ENCODE measurements around the gene CYP4F12. TPM values are rescaled to one million over a fixed set of nuclear protein-coding genes. Genes with fewer than 3 reads are reported as not detected.

Gene CYP4F12
- total RNA-seq, 1 donor from 2014 or later: not detected

DNA sequence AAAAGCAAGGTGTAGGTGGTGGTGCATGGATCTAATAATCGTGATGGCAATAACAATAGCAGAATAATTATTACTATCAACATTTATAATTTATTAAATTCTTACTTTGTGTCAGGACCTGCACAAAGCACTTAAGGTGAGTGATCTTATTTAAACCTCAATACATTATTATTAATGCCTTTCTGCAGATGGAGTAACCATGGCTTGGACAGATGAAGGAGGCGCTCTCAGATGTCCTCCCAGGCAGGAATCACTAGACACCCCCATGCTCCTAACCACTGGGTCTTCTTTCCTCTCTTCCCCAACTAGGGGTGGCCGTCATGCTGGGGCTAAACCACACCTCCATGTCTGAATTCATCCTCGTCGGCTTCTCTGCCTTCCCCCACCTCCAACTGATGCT is 54.8 kb downstream of the CYP4F12 start, which contains the start of gene OR10H2:
TSS of gene OR10H2 (plus strand) at position 301 of the 400 bp plus-strand sequence. CDS start at position 321, 20 bp downstream.
- peaks cover 5% of the 10 kb centered on the region for H3K27me3 Mint-ChIP-seq (ENCODE audit: unreplicated experiment)
- peaks cover 6% of the 10 kb centered on the region for H3K9me3 Mint-ChIP-seq (ENCODE audit: unreplicated experiment)
- no peaks in the 10 kb centered on the region for H3K36me3 Mint-ChIP-seq (ENCODE audit: unreplicated experiment)

DNA sequence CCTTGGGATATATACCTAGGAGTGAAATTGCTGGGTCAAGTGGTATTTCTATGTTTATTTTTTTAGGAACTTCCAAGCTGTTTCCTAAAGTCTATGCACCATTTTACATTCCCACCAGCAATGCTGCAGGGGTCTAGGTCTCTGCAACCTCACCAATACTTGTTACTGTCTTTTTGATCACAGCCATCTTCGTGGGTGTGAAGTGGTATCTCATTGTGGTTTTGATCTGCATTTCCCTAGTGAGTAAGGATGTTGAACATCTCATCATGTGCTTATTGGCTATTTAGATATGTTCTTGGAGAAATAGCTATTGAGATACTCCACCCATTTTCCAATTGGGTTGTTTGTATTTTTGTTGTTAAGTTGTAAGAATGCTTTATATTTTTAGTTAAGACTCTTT is 57.7 kb downstream of the CYP4F12 start:
- no peak for DNase-seq
- TF ChIP-seq, protein P1, sequence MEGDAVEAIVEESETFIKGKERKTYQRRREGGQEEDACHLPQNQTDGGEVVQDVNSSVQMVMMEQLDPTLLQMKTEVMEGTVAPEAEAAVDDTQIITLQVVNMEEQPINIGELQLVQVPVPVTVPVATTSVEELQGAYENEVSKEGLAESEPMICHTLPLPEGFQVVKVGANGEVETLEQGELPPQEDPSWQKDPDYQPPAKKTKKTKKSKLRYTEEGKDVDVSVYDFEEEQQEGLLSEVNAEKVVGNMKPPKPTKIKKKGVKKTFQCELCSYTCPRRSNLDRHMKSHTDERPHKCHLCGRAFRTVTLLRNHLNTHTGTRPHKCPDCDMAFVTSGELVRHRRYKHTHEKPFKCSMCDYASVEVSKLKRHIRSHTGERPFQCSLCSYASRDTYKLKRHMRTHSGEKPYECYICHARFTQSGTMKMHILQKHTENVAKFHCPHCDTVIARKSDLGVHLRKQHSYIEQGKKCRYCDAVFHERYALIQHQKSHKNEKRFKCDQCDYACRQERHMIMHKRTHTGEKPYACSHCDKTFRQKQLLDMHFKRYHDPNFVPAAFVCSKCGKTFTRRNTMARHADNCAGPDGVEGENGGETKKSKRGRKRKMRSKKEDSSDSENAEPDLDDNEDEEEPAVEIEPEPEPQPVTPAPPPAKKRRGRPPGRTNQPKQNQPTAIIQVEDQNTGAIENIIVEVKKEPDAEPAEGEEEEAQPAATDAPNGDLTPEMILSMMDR (IDR thresholded peaks at IDR 0.05; ENCODE audit: partially characterized antibody, unreplicated experiment): no peak
- peaks cover 9% of the 10 kb centered on the region for H3K9me3 Mint-ChIP-seq (ENCODE audit: unreplicated experiment)

More for the DNA sequence above, 54.8 kb downstream of the CYP4F12 start, which contains the start of gene OR10H2:
- Mint-ChIP-seq H3K4me3 (ENCODE audit: unreplicated experiment) (no peak within 1 kb of the TSS), H3K4me1 (ENCODE audit: low read depth, unreplicated experiment) (no peaks in the 10 kb centered on the region), H3K27ac (ENCODE audit: unreplicated experiment) (no peak within 1 kb of the TSS)
- TF ChIP-seq, protein P1 (IDR thresholded peaks at IDR 0.05; ENCODE audit: partially characterized antibody, unreplicated experiment): no peak
- DNase-seq: no peak

DNA sequence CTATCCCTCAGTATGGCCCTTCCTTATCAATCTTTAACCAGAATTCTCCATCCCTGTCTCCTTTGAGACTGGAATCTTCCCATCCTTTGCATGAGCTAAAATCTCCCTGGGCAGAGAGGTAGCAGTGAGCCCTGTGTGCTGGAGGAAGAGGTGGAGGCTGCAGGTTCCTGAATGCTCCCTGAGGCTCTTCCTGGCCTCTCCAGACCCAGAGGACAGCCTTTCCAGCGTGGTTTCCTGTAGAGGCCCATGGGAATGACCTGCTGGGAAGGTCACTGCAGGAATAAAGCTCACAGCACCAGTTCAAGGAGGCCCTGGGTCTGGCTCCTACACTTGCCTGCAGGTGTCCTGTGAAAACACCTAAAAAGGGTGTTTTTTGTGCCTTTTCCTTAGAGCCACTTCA is 59.5 kb downstream of the CYP4F12 start:
- H3K4me3 Mint-ChIP-seq (ENCODE audit: unreplicated experiment): no peak overlapping the region
- TF ChIP-seq, protein P1 (IDR thresholded peaks at IDR 0.05; ENCODE audit: partially characterized antibody, unreplicated experiment): no peak
- no peak overlapping the region for H3K27ac Mint-ChIP-seq (ENCODE audit: unreplicated experiment)
- H3K36me3 Mint-ChIP-seq (ENCODE audit: unreplicated experiment): no peaks in the 10 kb centered on the region
- H3K9me3 Mint-ChIP-seq (ENCODE audit: unreplicated experiment): peaks cover 7% of the 10 kb centered on the region
- DNase-seq: no peak
- H3K27me3 Mint-ChIP-seq (ENCODE audit: unreplicated experiment): peaks cover 3% of the 10 kb centered on the region
- H3K4me1 Mint-ChIP-seq (ENCODE audit: low read depth, unreplicated experiment): no peaks in the 10 kb centered on the region

More for the DNA sequence above, 57.7 kb downstream of the CYP4F12 start:
- H3K4me3 Mint-ChIP-seq (ENCODE audit: unreplicated experiment): no peak overlapping the region
- H3K36me3 Mint-ChIP-seq (ENCODE audit: unreplicated experiment): no peaks in the 10 kb centered on the region
- H3K27ac Mint-ChIP-seq (ENCODE audit: unreplicated experiment): no peak overlapping the region
- peaks cover 4% of the 10 kb centered on the region for H3K27me3 Mint-ChIP-seq (ENCODE audit: unreplicated experiment)
- H3K4me1 Mint-ChIP-seq (ENCODE audit: low read depth, unreplicated experiment): no peaks in the 10 kb centered on the region

DNA sequence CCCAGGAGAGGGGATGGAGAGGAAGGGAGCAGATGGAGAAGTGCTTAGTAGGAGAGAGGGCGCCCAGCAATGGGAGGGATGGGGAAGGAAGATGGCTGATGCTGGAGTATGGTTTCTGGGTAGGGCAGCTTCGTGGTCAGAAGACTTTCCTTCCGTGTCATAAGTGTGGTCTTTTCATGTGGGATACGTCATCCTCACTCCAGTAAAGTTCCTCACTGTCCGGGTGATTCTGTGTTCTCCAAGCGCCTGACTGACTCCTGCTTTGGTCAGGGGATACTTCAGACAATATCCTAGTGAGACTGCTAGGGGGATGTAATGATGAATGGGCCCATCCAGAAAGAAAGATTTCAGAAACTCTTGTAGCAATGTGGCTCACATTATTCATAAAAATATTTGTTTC is 61.0 kb downstream of the CYP4F12 start:
- H3K4me3 Mint-ChIP-seq (ENCODE audit: unreplicated experiment): no peak overlapping the region
- H3K27me3 Mint-ChIP-seq (ENCODE audit: unreplicated experiment): peaks cover 2% of the 10 kb centered on the region
- no peaks in the 10 kb centered on the region for H3K4me1 Mint-ChIP-seq (ENCODE audit: low read depth, unreplicated experiment)
- no peak for DNase-seq
- TF ChIP-seq, protein P1 (IDR thresholded peaks at IDR 0.05; ENCODE audit: partially characterized antibody, unreplicated experiment): no peak
- no peak overlapping the region for H3K27ac Mint-ChIP-seq (ENCODE audit: unreplicated experiment)
- H3K36me3 Mint-ChIP-seq (ENCODE audit: unreplicated experiment): no peaks in the 10 kb centered on the region
- peaks cover 6% of the 10 kb centered on the region for H3K9me3 Mint-ChIP-seq (ENCODE audit: unreplicated experiment)

DNA sequence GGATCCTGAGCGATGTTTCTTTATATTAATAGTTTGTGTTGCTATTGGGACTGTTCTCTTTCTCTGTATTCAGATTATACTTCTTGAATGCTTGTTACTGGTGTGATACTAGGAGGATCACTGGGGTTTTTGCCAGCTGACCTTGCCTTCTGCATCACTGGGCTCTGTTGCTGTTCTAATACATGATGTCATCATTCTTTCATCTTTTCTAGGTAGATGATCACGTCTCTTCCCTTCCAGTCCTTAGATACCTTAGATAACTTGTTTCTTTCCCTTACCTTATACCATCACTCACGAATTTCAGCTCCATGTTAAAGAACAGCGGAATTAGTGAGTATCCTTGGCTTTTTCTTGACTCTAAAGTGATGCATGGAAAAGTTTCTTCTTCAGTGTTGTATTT is 64.8 kb downstream of the CYP4F12 start, which contains the start of gene OR10H3:
TSS of gene OR10H3 (plus strand) at position 264 of the 400 bp plus-strand sequence. CDS start 3,408 bp downstream, outside the sequence.
- no peak within 1 kb of the TSS for H3K4me3 Mint-ChIP-seq (ENCODE audit: unreplicated experiment)
- peaks cover 2% of the 10 kb centered on the region for H3K27me3 Mint-ChIP-seq (ENCODE audit: unreplicated experiment)
- no peak for DNase-seq
- TF ChIP-seq, protein P1 (IDR thresholded peaks at IDR 0.05; ENCODE audit: partially characterized antibody, unreplicated experiment): no peak
- H3K9me3 Mint-ChIP-seq (ENCODE audit: unreplicated experiment): peaks cover 10% of the 10 kb centered on the region
- no peaks in the 10 kb centered on the region for H3K4me1 Mint-ChIP-seq (ENCODE audit: low read depth, unreplicated experiment)
- H3K27ac Mint-ChIP-seq (ENCODE audit: unreplicated experiment): no peak within 1 kb of the TSS
- peaks cover 11% of the 10 kb centered on the region for H3K36me3 Mint-ChIP-seq (ENCODE audit: unreplicated experiment)
